Measurements from ENCODE around the gene TIMM21.

DNA sequence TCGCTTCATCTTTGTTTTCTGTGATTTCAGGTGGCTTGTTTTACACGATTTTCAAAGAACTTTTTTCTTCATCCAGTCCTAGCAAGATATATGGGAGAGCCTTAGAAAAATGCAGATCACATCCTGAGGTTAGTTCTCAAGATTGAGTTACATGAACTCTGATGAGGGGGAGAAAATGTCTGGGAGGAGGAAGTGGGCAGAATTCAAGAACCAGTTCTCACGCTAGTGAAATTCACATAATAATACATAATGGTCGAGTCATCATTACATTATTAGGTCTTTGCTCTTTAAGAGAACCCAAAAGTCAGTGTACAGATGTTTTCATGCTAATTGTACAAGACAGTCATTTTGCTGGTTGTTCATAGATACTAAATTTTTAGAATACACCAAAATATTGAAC is 7.0 kb downstream of the TIMM21 start:
- TF ChIP-seq ZKSCAN1 (IDR thresholded peaks at IDR 0.05; ENCODE audit: low read length) (no peak), ZNF451 (CRISPR knock-in tag; IDR thresholded peaks at IDR 0.05) (no peak), ZNF274 (CRISPR knock-in tag; IDR thresholded peaks at IDR 0.05) (no peak), FOSL2 (CRISPR knock-in tag; IDR thresholded peaks at IDR 0.05) (no peak), BRCA1 (CRISPR knock-in tag; IDR thresholded peaks at IDR 0.05) (no peak), CEBPB (IDR thresholded peaks at IDR 0.05; ENCODE audit: borderline replicate concordance, low read depth, low read length) (no peak), RAD51 (IDR thresholded peaks at IDR 0.05; ENCODE audit: borderline replicate concordance) (no peak), ZNF264 (CRISPR knock-in tag; IDR thresholded peaks at IDR 0.05) (no peak), JUN (CRISPR knock-in tag; IDR thresholded peaks at IDR 0.05) (no peak)
- TF ChIP-seq, protein P1, sequence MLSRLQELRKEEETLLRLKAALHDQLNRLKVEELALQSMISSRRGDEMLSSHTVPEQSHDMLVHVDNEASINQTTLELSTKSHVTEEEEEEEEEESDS (CRISPR knock-in tag; IDR thresholded peaks at IDR 0.05; ENCODE audit: borderline replicate concordance) = no peak
- TF ChIP-seq, protein P2, sequence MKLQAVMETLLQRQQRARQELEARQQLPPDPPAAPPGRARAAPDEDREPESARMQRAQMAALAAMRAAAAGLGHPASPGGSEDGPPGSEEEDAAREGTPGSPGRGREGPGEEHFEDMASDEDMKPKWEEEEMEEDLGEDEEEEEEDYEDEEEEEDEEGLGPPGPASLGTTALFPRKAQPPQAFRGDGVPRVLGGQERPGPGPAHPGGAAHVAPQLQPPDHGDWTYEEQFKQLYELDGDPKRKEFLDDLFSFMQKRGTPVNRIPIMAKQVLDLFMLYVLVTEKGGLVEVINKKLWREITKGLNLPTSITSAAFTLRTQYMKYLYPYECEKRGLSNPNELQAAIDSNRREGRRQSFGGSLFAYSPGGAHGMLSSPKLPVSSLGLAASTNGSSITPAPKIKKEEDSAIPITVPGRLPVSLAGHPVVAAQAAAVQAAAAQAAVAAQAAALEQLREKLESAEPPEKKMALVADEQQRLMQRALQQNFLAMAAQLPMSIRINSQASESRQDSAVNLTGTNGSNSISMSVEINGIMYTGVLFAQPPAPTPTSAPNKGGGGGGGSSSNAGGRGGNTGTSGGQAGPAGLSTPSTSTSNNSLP (IDR thresholded peaks at IDR 0.05; ENCODE audit: low read depth, low read length) = no peak
- TF ChIP-seq, protein P3, sequence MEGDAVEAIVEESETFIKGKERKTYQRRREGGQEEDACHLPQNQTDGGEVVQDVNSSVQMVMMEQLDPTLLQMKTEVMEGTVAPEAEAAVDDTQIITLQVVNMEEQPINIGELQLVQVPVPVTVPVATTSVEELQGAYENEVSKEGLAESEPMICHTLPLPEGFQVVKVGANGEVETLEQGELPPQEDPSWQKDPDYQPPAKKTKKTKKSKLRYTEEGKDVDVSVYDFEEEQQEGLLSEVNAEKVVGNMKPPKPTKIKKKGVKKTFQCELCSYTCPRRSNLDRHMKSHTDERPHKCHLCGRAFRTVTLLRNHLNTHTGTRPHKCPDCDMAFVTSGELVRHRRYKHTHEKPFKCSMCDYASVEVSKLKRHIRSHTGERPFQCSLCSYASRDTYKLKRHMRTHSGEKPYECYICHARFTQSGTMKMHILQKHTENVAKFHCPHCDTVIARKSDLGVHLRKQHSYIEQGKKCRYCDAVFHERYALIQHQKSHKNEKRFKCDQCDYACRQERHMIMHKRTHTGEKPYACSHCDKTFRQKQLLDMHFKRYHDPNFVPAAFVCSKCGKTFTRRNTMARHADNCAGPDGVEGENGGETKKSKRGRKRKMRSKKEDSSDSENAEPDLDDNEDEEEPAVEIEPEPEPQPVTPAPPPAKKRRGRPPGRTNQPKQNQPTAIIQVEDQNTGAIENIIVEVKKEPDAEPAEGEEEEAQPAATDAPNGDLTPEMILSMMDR (CRISPR knock-in tag; IDR thresholded peaks at IDR 0.05) = no peak
- TF ChIP-seq, protein P4, sequence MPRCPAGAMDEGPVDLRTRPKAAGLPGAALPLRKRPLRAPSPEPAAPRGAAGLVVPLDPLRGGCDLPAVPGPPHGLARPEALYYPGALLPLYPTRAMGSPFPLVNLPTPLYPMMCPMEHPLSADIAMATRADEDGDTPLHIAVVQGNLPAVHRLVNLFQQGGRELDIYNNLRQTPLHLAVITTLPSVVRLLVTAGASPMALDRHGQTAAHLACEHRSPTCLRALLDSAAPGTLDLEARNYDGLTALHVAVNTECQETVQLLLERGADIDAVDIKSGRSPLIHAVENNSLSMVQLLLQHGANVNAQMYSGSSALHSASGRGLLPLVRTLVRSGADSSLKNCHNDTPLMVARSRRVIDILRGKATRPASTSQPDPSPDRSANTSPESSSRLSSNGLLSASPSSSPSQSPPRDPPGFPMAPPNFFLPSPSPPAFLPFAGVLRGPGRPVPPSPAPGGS (CRISPR knock-in tag; IDR thresholded peaks at IDR 0.05) = no peak
- TF ChIP-seq, protein P5, sequence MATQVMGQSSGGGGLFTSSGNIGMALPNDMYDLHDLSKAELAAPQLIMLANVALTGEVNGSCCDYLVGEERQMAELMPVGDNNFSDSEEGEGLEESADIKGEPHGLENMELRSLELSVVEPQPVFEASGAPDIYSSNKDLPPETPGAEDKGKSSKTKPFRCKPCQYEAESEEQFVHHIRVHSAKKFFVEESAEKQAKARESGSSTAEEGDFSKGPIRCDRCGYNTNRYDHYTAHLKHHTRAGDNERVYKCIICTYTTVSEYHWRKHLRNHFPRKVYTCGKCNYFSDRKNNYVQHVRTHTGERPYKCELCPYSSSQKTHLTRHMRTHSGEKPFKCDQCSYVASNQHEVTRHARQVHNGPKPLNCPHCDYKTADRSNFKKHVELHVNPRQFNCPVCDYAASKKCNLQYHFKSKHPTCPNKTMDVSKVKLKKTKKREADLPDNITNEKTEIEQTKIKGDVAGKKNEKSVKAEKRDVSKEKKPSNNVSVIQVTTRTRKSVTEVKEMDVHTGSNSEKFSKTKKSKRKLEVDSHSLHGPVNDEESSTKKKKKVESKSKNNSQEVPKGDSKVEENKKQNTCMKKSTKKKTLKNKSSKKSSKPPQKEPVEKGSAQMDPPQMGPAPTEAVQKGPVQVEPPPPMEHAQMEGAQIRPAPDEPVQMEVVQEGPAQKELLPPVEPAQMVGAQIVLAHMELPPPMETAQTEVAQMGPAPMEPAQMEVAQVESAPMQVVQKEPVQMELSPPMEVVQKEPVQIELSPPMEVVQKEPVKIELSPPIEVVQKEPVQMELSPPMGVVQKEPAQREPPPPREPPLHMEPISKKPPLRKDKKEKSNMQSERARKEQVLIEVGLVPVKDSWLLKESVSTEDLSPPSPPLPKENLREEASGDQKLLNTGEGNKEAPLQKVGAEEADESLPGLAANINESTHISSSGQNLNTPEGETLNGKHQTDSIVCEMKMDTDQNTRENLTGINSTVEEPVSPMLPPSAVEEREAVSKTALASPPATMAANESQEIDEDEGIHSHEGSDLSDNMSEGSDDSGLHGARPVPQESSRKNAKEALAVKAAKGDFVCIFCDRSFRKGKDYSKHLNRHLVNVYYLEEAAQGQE (IDR thresholded peaks at IDR 0.05; ENCODE audit: borderline replicate concordance in 1 of 2, low read depth in 1 of 2, low read length in 2 of 2) = no peak

All from HepG2 (cell line).